Measurements from ENCODE around the gene PPCDC. TPM values are rescaled to one million over a fixed set of nuclear protein-coding genes. Genes with fewer than 3 reads are reported as not detected.

The PPCDC gene
- total and polyA plus RNA-seq, 10 of the 15 experiments (the other 5 are each of a cell fraction or from before 2014, with no cell fraction given), result 32.5 to 135 (median 55.0) TPM

DNA sequence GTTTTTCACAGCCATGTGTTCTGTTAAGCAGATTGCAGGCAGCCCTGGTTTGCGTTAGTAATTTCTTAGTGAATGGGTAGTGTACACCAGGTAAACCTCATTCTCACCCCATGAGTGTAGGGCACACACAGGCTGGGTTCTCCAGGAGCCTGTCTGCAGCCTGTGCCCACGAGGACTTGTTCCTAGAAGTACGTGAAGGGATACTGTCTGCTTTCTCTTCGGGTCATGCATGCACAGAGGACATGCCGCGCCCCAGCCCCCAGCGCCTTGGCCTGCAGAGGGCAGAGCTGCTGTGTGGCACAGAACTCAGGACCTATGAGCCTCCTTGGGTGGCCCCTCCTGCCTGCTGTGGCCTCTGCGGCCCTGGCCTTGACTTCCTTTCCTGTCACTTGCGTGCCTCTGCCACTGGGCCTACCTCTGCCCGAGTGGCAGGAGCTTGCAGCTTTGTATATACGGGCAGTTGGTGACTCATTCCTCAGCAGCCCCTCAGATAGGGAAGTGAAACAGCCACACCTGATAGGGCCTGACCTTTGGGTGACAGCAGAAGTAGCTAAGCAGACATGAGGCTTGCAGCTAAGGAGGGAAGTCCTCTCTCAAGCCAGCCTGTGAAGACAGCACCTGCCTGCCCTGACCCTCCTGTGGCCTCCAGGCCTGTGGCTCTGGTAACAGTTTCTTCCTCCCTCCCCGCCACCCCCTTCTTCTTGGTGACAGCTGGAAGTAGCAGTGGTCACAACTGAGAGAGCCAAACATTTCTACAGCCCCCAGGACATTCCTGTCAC is 19.5 kb downstream of the PPCDC start (continued):
- TF ChIP-seq, protein P1, sequence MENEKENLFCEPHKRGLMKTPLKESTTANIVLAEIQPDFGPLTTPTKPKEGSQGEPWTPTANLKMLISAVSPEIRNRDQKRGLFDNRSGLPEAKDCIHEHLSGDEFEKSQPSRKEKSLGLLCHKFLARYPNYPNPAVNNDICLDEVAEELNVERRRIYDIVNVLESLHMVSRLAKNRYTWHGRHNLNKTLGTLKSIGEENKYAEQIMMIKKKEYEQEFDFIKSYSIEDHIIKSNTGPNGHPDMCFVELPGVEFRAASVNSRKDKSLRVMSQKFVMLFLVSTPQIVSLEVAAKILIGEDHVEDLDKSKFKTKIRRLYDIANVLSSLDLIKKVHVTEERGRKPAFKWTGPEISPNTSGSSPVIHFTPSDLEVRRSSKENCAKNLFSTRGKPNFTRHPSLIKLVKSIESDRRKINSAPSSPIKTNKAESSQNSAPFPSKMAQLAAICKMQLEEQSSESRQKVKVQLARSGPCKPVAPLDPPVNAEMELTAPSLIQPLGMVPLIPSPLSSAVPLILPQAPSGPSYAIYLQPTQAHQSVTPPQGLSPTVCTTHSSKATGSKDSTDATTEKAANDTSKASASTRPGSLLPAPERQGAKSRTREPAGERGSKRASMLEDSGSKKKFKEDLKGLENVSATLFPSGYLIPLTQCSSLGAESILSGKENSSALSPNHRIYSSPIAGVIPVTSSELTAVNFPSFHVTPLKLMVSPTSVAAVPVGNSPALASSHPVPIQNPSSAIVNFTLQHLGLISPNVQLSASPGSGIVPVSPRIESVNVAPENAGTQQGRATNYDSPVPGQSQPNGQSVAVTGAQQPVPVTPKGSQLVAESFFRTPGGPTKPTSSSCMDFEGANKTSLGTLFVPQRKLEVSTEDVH (IDR thresholded peaks at IDR 0.05; ENCODE audit: low read depth, partially characterized antibody), result no peak
- no peak; the same call in 1 of the 2 replicates for TF ChIP-seq POLR2AphosphoS2 (IDR thresholded peaks at IDR 0.05; ENCODE audit: low read depth, low read length)
- TF ChIP-seq CREM (IDR thresholded peaks at IDR 0.05; ENCODE audit: low read depth), result peak; percentile 94
- TF ChIP-seq HDAC2 (IDR thresholded peaks at IDR 0.05), result no peak
- TF ChIP-seq, protein P2, sequence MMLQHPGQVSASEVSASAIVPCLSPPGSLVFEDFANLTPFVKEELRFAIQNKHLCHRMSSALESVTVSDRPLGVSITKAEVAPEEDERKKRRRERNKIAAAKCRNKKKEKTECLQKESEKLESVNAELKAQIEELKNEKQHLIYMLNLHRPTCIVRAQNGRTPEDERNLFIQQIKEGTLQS (IDR thresholded peaks at IDR 0.05; ENCODE audit: borderline replicate concordance, extremely low read depth, low read depth, low read length), result peak; percentile 28; the same call in 1 of the 2 replicates
- peak; percentile 99 for TF ChIP-seq EP300 (IDR thresholded peaks at IDR 0.05; ENCODE audit: borderline replicate concordance in 1 of 2, control insufficient read depth in 1 of 2, low read depth in 2 of 2, low read length in 2 of 2)
- TF ChIP-seq, protein P3, sequence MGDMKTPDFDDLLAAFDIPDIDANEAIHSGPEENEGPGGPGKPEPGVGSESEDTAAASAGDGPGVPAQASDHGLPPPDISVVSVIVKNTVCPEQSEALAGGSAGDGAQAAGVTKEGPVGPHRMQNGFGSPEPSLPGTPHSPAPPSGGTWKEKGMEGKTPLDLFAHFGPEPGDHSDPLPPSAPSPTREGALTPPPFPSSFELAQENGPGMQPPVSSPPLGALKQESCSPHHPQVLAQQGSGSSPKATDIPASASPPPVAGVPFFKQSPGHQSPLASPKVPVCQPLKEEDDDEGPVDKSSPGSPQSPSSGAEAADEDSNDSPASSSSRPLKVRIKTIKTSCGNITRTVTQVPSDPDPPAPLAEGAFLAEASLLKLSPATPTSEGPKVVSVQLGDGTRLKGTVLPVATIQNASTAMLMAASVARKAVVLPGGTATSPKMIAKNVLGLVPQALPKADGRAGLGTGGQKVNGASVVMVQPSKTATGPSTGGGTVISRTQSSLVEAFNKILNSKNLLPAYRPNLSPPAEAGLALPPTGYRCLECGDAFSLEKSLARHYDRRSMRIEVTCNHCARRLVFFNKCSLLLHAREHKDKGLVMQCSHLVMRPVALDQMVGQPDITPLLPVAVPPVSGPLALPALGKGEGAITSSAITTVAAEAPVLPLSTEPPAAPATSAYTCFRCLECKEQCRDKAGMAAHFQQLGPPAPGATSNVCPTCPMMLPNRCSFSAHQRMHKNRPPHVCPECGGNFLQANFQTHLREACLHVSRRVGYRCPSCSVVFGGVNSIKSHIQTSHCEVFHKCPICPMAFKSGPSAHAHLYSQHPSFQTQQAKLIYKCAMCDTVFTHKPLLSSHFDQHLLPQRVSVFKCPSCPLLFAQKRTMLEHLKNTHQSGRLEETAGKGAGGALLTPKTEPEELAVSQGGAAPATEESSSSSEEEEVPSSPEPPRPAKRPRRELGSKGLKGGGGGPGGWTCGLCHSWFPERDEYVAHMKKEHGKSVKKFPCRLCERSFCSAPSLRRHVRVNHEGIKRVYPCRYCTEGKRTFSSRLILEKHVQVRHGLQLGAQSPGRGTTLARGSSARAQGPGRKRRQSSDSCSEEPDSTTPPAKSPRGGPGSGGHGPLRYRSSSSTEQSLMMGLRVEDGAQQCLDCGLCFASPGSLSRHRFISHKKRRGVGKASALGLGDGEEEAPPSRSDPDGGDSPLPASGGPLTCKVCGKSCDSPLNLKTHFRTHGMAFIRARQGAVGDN (IDR thresholded peaks at IDR 0.05), result peak; percentile 99
- peak; percentile 98 for TF ChIP-seq TCF12 (IDR thresholded peaks at IDR 0.05; ENCODE audit: low read depth, low read length)
- TF ChIP-seq NFYB (IDR thresholded peaks at IDR 0.05; ENCODE audit: insufficient read depth, low read depth, low read length), result peak; percentile 63; the same call in 1 of the 2 replicates
- TF ChIP-seq BMI1 (IDR thresholded peaks at IDR 0.05; ENCODE audit: borderline replicate concordance), result peak; percentile 82
- peak; percentile 56 for TF ChIP-seq MYC (IDR thresholded peaks at IDR 0.05; ENCODE audit: insufficient read depth, insufficient read length, insufficient replicate concordance, low read length, severe bottlenecking)
- TF ChIP-seq, protein P4, sequence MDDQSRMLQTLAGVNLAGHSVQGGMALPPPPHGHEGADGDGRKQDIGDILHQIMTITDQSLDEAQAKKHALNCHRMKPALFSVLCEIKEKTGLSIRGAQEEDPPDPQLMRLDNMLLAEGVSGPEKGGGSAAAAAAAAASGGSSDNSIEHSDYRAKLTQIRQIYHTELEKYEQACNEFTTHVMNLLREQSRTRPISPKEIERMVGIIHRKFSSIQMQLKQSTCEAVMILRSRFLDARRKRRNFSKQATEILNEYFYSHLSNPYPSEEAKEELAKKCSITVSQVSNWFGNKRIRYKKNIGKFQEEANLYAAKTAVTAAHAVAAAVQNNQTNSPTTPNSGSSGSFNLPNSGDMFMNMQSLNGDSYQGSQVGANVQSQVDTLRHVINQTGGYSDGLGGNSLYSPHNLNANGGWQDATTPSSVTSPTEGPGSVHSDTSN (IDR thresholded peaks at IDR 0.05; ENCODE audit: insufficient replicate concordance, low read depth, low read length), result peak; percentile 76
- peak; percentile 81 for TF ChIP-seq RAD21 (IDR thresholded peaks at IDR 0.05; ENCODE audit: insufficient read depth, low read depth, low read length)
- TF ChIP-seq EGR1 (IDR thresholded peaks at IDR 0.05; ENCODE audit: borderline replicate concordance in 1 of 2, low read depth in 2 of 2, low read length in 2 of 2), result 0 out of 3 replicates have a peak, but pooled peaks of 1 of the 2 experiments have one; percentile 43
- TF ChIP-seq ZNF24 (IDR thresholded peaks at IDR 0.05), result peak; percentile 74
- TF ChIP-seq CEBPB (IDR thresholded peaks at IDR 0.05; ENCODE audit: borderline replicate concordance in 1 of 2, low read depth in 2 of 2, low read length in 2 of 2), result peak in 1 of 2 experiments; percentile 44; a peak in 1 of 4 replicates
- peak; percentile 55 for TF ChIP-seq SIN3A (IDR thresholded peaks at IDR 0.05; ENCODE audit: low read depth, low read length)
- TF ChIP-seq, protein P5, sequence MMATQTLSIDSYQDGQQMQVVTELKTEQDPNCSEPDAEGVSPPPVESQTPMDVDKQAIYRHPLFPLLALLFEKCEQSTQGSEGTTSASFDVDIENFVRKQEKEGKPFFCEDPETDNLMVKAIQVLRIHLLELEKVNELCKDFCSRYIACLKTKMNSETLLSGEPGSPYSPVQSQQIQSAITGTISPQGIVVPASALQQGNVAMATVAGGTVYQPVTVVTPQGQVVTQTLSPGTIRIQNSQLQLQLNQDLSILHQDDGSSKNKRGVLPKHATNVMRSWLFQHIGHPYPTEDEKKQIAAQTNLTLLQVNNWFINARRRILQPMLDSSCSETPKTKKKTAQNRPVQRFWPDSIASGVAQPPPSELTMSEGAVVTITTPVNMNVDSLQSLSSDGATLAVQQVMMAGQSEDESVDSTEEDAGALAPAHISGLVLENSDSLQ (IDR thresholded peaks at IDR 0.05), result peak; percentile 94

Measured in GM12878 (cell line).